OCI-LY3 (cell line): ENCODE measurements around the gene TBC1D5.

ENCODE experiments used
- EZH2phosphoT487 ChIP-seq: fragments of 200-600 bp; shearing (Covaris generic); IDR thresholded peaks from 2 replicates; pipeline ENCODE4 v1.6.1; 2018; ENCODE audit warnings: antibody characterized with exemption, mixed run types, low read depth
- TF ChIP-seq, protein P1 (sequence below): fragments of 200-600, 300-600 bp; sonication (generic); IDR thresholded peaks from 2 replicates; pipeline ENCODE4 v1.5.1; 2014; ENCODE audit warnings: antibody characterized with exemption, low read length, low read depth

DNA sequence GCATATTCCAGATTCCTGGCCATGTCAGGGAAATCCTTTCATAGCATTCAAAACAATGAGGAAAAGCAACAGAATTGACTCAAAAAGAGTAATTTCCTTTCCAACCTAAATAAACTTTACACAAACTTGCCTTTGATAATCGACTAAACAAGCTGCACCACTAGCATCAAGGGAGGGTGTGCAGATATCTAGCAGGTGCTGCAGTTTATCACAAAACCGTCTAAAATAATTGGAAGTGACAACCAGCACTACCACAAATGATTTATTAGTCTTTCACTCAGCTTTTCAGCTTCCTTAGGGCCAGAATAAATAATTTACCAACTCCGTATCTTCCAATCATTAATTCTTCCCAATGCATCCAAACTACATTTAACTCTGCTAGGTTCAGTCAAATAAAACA, 71.7 kb downstream of the TBC1D5 start:
- TF ChIP-seq, protein P1, sequence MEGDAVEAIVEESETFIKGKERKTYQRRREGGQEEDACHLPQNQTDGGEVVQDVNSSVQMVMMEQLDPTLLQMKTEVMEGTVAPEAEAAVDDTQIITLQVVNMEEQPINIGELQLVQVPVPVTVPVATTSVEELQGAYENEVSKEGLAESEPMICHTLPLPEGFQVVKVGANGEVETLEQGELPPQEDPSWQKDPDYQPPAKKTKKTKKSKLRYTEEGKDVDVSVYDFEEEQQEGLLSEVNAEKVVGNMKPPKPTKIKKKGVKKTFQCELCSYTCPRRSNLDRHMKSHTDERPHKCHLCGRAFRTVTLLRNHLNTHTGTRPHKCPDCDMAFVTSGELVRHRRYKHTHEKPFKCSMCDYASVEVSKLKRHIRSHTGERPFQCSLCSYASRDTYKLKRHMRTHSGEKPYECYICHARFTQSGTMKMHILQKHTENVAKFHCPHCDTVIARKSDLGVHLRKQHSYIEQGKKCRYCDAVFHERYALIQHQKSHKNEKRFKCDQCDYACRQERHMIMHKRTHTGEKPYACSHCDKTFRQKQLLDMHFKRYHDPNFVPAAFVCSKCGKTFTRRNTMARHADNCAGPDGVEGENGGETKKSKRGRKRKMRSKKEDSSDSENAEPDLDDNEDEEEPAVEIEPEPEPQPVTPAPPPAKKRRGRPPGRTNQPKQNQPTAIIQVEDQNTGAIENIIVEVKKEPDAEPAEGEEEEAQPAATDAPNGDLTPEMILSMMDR, result no peak
- TF ChIP-seq EZH2phosphoT487, result no peak
